GM23338 (cell line): ENCODE data around the gene ABCA1. TPM values are rescaled to one million over a fixed set of nuclear protein-coding genes. Genes with fewer than 3 reads are reported as not detected.

Experiments used
- ATAC-seq: fragments of 200-7000 bp; cut with Tn5 transposase; 3 replicates; pipeline ENCODE4 v1.9.1; 2020
- DNase-seq: peaks from one replicate; pipeline ENCODE4 v3.0.0-alpha.2; 2015; ENCODE audit warnings: low spot score
- H2AFZ ChIP-seq: fragments of 200-600 bp; sonication (generic); 2 replicates; pipeline ENCODE4 v1.8.0; 2016; ENCODE audit warnings: antibody characterized with exemption, mild to moderate bottlenecking, moderate library complexity
- H3F3A ChIP-seq: fragments of 200-600 bp; sonication (generic); replicated peaks from 2 replicates; pipeline ENCODE4 v1.8.0; 2017; ENCODE audit warnings: antibody characterized with exemption, mixed run types, low read depth
- H3K27ac ChIP-seq: fragments of 200-600 bp; sonication (generic); 2 replicates; pipeline ENCODE4 v1.6.1; 2016; ENCODE audit warnings: low read depth
- H3K27me3 ChIP-seq: fragments of 200-600 bp; sonication (generic); 2 replicates; pipeline ENCODE4 v1.8.0; 2016; ENCODE audit warnings: mild to moderate bottlenecking, mixed run types, moderate library complexity; ENCODE audit not compliant: insufficient read depth
- H3K36me3 ChIP-seq: fragments of 200-600 bp; sonication (generic); 2 replicates; pipeline ENCODE4 v1.8.0; 2016; ENCODE audit warnings: mild to moderate bottlenecking; ENCODE audit not compliant: insufficient read depth
- H3K4me1 ChIP-seq: fragments of 200-600 bp; sonication (generic); 2 replicates; pipeline ENCODE4 v1.8.0; 2016; ENCODE audit warnings: mild to moderate bottlenecking, moderate library complexity; ENCODE audit not compliant: insufficient read depth
- H3K4me2 ChIP-seq: fragments of 200-600 bp; sonication (generic); 2 replicates; pipeline ENCODE4 v1.7.1; 2017; ENCODE audit warnings: mixed run types
- H3K4me3 ChIP-seq: fragments of 200-600 bp; sonication (generic); 2 replicates; pipeline ENCODE4 v1.6.1; 2016; ENCODE audit warnings: mixed run types
- H3K79me2 ChIP-seq: fragments of 200-600 bp; sonication (generic); replicated peaks from 2 replicates; pipeline ENCODE4 v1.8.0; 2017; ENCODE audit warnings: mild to moderate bottlenecking; ENCODE audit not compliant: insufficient read depth
- H3K9me2 ChIP-seq: fragments of 200-600 bp; sonication (generic); 2 replicates; pipeline ENCODE4 v1.8.0; 2017; ENCODE audit not compliant: insufficient read depth
- H4K20me1 ChIP-seq: fragments of 200-600 bp; sonication (generic); replicated peaks from 2 replicates; pipeline ENCODE4 v1.8.0; 2017; ENCODE audit warnings: mild to moderate bottlenecking; ENCODE audit not compliant: insufficient read depth
- H3K27ac Mint-ChIP-seq: 2 replicates; pipeline ENCODE4 v1.8.0; 2020; ENCODE audit warnings: inconsistent platforms, mild to moderate bottlenecking, moderate library complexity, mixed read lengths
- H3K27me3 Mint-ChIP-seq: 3 replicates; pipeline ENCODE4 v1.8.0; 2022; ENCODE audit warnings: low read depth, mild to moderate bottlenecking, moderate library complexity, mixed read lengths, inconsistent platforms; ENCODE audit not compliant: insufficient read depth, poor library complexity
- H3K36me3 Mint-ChIP-seq: 3 replicates; pipeline ENCODE4 v1.8.0; 2021; ENCODE audit warnings: low read depth, mild to moderate bottlenecking, inconsistent platforms, moderate library complexity, mixed read lengths
- H3K4me1 Mint-ChIP-seq: 3 replicates; pipeline ENCODE4 v1.8.0; 2020; ENCODE audit warnings: mild to moderate bottlenecking, inconsistent platforms, mixed read lengths
- H3K4me3 Mint-ChIP-seq: 3 replicates; pipeline ENCODE4 v1.8.0; 2021; ENCODE audit warnings: moderate library complexity, mild to moderate bottlenecking, inconsistent platforms, mixed read lengths
- H3K9me3 Mint-ChIP-seq: 3 replicates; pipeline ENCODE4 v1.8.0; 2020; ENCODE audit warnings: moderate library complexity, mild to moderate bottlenecking, inconsistent platforms, mixed read lengths
- CREB1 ChIP-seq: fragments of 250-450 bp; sonication (Bioruptor Pico); IDR thresholded peaks from 2 replicates; pipeline ENCODE4 v1.5.0; 2020; ENCODE audit warnings: low read depth, mild to moderate bottlenecking, moderate library complexity
- ETS1 ChIP-seq: IDR thresholded peaks from 2 replicates; pipeline ENCODE4 v1.6.1; 2016; ENCODE audit warnings: antibody characterized with exemption
- EZH2 ChIP-seq: fragments of 200-600 bp; sonication (generic); IDR thresholded peaks from one replicate; pipeline ENCODE4 v1.8.0; 2017; ENCODE audit warnings: antibody characterized with exemption, mild to moderate bottlenecking, low read depth; ENCODE audit not compliant: unreplicated experiment
- EZH2phosphoT487 ChIP-seq: fragments of 200-600 bp; sonication (generic); IDR thresholded peaks from one replicate; pipeline ENCODE4 v1.8.1; 2018; ENCODE audit warnings: antibody characterized with exemption; ENCODE audit not compliant: unreplicated experiment
- JUNB ChIP-seq: IDR thresholded peaks from one replicate; pipeline ENCODE4 v1.6.1; 2016; ENCODE audit warnings: antibody characterized with exemption; ENCODE audit not compliant: unreplicated experiment
- NANOG ChIP-seq: IDR thresholded peaks from 2 replicates; pipeline ENCODE4 v1.6.1; 2016; ENCODE audit warnings: antibody characterized with exemption, borderline replicate concordance
- POLR2AphosphoS5 ChIP-seq: IDR thresholded peaks from 2 replicates; pipeline ENCODE4 v1.6.1; 2016; ENCODE audit warnings: antibody characterized with exemption, low read depth
- STAT1 ChIP-seq: IDR thresholded peaks from one replicate; pipeline ENCODE4 v1.6.1; 2016; ENCODE audit warnings: antibody characterized with exemption; ENCODE audit not compliant: unreplicated experiment
- ZNF114 ChIP-seq: fragments of 250-450 bp; sonication (Bioruptor Pico); IDR thresholded peaks from 2 replicates; pipeline ENCODE4 v1.5.0; 2020; ENCODE audit warnings: mild to moderate bottlenecking, moderate library complexity
- ZNF331 ChIP-seq: fragments of 250-450 bp; sonication (Bioruptor Pico); IDR thresholded peaks from 2 replicates; pipeline ENCODE4 v1.5.0; 2020; ENCODE audit warnings: low read depth, mild to moderate bottlenecking, moderate library complexity
- polyA plus RNA-seq: library from polyadenylated mRNA; unstranded; fragments of >200 nt; fragmentation: Nextera tagmentation; extraction: Ambion mirVana; gene quantifications from 2 replicates; pipeline ENCODE4 v1.2.1, GENCODE V29; 2016
- total RNA-seq: library from RNA; depleted of rRNA; stranded (reverse); fragments of >200 nt; shearing (Covaris generic); gene quantifications from 2 replicates; pipeline ENCODE4 v1.2.3, GENCODE V29; 2014
- TF ChIP-seq, protein P1 (sequence below): IDR thresholded peaks from one replicate; pipeline ENCODE4 v1.6.1; 2018; ENCODE audit warnings: antibody characterized with exemption; ENCODE audit not compliant: unreplicated experiment
- TF ChIP-seq, protein P2 (sequence below): fragments of 250-450 bp; sonication (Bioruptor Pico); IDR thresholded peaks from 2 replicates; pipeline ENCODE4 v1.5.0; 2020; ENCODE audit warnings: mild to moderate bottlenecking, moderate library complexity

ABCA1 gene
- total and polyA plus RNA-seq, 2 experiments from 2014 or later, result 1.4 to 2.8 TPM

GRCh38 chr9:104849023-104849422 is 78.9 kb downstream of the ABCA1 start:
- H3F3A ChIP-seq, result no peaks in the 10 kb centered on the region
- H3K36me3 ChIP-seq, result no peaks in the 10 kb centered on the region
- no peaks in the 10 kb centered on the region for H3K4me1 ChIP-seq
- no peaks in the 10 kb centered on the region for H3K27me3 ChIP-seq
- H3K9me2 ChIP-seq, result no peaks in the 10 kb centered on the region
- no peak overlapping the region for H3K4me3 ChIP-seq
- Mint-ChIP-seq H3K4me3 (no peak overlapping the region), H3K27me3 (no peaks in the 10 kb centered on the region), H3K9me3 (no peaks in the 10 kb centered on the region), H3K36me3 (peaks cover 3% of the 10 kb centered on the region; the same call in 1 of the 3 replicates), H3K4me1 (peaks cover 10% of the 10 kb centered on the region; the same call in 2 of the 3 replicates), H3K27ac (no peak overlapping the region)
- TF ChIP-seq EZH2phosphoT487, result no peak
- TF ChIP-seq, protein P1, sequence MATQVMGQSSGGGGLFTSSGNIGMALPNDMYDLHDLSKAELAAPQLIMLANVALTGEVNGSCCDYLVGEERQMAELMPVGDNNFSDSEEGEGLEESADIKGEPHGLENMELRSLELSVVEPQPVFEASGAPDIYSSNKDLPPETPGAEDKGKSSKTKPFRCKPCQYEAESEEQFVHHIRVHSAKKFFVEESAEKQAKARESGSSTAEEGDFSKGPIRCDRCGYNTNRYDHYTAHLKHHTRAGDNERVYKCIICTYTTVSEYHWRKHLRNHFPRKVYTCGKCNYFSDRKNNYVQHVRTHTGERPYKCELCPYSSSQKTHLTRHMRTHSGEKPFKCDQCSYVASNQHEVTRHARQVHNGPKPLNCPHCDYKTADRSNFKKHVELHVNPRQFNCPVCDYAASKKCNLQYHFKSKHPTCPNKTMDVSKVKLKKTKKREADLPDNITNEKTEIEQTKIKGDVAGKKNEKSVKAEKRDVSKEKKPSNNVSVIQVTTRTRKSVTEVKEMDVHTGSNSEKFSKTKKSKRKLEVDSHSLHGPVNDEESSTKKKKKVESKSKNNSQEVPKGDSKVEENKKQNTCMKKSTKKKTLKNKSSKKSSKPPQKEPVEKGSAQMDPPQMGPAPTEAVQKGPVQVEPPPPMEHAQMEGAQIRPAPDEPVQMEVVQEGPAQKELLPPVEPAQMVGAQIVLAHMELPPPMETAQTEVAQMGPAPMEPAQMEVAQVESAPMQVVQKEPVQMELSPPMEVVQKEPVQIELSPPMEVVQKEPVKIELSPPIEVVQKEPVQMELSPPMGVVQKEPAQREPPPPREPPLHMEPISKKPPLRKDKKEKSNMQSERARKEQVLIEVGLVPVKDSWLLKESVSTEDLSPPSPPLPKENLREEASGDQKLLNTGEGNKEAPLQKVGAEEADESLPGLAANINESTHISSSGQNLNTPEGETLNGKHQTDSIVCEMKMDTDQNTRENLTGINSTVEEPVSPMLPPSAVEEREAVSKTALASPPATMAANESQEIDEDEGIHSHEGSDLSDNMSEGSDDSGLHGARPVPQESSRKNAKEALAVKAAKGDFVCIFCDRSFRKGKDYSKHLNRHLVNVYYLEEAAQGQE, result no peak
- TF ChIP-seq POLR2AphosphoS5, result no peak
- TF ChIP-seq STAT1, result no peak
- no peak for TF ChIP-seq ETS1
- TF ChIP-seq CREB1 (CRISPR knock-in tag), result no peak
- TF ChIP-seq EZH2, result no peak
- no peak for TF ChIP-seq NANOG
- TF ChIP-seq ZNF114 (CRISPR knock-in tag), result no peak
- TF ChIP-seq, protein P2, sequence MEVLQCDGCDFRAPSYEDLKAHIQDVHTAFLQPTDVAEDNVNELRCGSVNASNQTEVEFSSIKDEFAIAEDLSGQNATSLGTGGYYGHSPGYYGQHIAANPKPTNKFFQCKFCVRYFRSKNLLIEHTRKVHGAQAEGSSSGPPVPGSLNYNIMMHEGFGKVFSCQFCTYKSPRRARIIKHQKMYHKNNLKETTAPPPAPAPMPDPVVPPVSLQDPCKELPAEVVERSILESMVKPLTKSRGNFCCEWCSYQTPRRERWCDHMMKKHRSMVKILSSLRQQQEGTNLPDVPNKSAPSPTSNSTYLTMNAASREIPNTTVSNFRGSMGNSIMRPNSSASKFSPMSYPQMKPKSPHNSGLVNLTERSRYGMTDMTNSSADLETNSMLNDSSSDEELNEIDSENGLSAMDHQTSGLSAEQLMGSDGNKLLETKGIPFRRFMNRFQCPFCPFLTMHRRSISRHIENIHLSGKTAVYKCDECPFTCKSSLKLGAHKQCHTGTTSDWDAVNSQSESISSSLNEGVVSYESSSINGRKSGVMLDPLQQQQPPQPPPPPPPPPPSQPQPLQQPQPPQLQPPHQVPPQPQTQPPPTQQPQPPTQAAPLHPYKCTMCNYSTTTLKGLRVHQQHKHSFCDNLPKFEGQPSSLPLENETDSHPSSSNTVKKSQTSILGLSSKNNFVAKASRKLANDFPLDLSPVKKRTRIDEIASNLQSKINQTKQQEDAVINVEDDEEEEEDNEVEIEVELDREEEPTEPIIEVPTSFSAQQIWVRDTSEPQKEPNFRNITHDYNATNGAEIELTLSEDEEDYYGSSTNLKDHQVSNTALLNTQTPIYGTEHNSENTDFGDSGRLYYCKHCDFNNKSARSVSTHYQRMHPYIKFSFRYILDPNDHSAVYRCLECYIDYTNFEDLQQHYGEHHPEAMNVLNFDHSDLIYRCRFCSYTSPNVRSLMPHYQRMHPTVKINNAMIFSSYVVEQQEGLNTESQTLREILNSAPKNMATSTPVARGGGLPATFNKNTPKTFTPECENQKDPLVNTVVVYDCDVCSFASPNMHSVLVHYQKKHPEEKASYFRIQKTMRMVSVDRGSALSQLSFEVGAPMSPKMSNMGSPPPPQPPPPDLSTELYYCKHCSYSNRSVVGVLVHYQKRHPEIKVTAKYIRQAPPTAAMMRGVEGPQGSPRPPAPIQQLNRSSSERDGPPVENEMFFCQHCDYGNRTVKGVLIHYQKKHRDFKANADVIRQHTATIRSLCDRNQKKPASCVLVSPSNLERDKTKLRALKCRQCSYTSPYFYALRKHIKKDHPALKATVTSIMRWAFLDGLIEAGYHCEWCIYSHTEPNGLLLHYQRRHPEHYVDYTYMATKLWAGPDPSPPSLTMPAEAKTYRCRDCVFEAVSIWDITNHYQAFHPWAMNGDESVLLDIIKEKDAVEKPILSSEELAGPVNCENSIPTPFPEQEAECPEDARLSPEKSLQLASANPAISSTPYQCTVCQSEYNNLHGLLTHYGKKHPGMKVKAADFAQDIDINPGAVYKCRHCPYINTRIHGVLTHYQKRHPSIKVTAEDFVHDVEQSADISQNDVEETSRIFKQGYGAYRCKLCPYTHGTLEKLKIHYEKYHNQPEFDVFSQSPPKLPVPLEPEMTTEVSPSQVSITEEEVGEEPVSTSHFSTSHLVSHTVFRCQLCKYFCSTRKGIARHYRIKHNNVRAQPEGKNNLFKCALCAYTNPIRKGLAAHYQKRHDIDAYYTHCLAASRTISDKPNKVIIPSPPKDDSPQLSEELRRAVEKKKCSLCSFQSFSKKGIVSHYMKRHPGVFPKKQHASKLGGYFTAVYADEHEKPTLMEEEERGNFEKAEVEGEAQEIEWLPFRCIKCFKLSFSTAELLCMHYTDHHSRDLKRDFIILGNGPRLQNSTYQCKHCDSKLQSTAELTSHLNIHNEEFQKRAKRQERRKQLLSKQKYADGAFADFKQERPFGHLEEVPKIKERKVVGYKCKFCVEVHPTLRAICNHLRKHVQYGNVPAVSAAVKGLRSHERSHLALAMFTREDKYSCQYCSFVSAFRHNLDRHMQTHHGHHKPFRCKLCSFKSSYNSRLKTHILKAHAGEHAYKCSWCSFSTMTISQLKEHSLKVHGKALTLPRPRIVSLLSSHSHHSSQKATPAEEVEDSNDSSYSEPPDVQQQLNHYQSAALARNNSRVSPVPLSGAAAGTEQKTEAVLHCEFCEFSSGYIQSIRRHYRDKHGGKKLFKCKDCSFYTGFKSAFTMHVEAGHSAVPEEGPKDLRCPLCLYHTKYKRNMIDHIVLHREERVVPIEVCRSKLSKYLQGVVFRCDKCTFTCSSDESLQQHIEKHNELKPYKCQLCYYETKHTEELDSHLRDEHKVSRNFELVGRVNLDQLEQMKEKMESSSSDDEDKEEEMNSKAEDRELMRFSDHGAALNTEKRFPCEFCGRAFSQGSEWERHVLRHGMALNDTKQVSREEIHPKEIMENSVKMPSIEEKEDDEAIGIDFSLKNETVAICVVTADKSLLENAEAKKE (CRISPR knock-in tag), result no peak
- TF ChIP-seq JUNB, result no peak
- TF ChIP-seq ZNF331, result no peak
- H3K27ac ChIP-seq, result no peak overlapping the region
- H3K4me2 ChIP-seq, result no peak overlapping the region
- ATAC-seq (no peak), DNase-seq (no peak)
- no peaks in the 10 kb centered on the region for H3K79me2 ChIP-seq
- no peaks in the 10 kb centered on the region for H4K20me1 ChIP-seq
- H2AFZ ChIP-seq, result no peak overlapping the region
